GM12891 (cell line): ENCODE measurements around the gene PPP1R14D.

ENCODE experiments used
- POLR2A ChIP-seq: IDR thresholded peaks from 2 replicates; pipeline ENCODE4 v1.6.1; 2011; ENCODE audit warnings: low read depth, low read length, control low read depth
- POLR2AphosphoS5 ChIP-seq: IDR thresholded peaks from 2 replicates; pipeline ENCODE4 v1.6.1; 2011; ENCODE audit warnings: low read depth, low read length, control low read depth
- SPI1 ChIP-seq: IDR thresholded peaks from 2 replicates; pipeline ENCODE4 v1.6.1; 2011; ENCODE audit warnings: low read depth, low read length, control low read depth
- TAF1 ChIP-seq: IDR thresholded peaks from 2 replicates; pipeline ENCODE4 v1.6.1; 2011; ENCODE audit warnings: low read depth, low read length, control low read depth

DNA sequence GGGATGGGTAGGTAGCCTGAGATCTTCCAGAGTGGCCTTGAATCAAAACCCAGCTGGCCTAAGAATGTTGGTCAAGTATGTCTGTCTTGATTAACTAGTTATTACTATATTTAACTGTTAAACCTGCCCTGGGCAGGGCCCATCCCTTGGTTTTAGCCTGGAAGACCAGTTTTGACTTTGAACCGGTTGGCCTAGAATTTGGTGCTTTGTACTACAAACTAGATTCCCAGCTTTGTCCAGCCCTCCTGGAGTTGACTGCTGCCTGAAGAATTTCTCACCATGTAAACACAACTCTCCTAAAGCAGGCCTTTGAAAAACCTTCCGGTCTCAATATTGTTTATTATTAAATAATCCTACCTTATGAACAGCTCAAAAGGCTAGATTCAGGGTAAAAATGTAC lies 42.7 kb downstream of the PPP1R14D start:
- TF ChIP-seq POLR2AphosphoS5 = no peak
- TF ChIP-seq POLR2A = no peak
- TF ChIP-seq SPI1 = no peak
- no peak for TF ChIP-seq TAF1
